ENCODE data around the gene FICD.

FICD gene

GRCh38 chr12:108568338-108569154, 53.5 kb downstream of the FICD start:
- DNase-seq = no peak
